ENCODE measurements around the gene CBFA2T3.

CBFA2T3 gene

DNA sequence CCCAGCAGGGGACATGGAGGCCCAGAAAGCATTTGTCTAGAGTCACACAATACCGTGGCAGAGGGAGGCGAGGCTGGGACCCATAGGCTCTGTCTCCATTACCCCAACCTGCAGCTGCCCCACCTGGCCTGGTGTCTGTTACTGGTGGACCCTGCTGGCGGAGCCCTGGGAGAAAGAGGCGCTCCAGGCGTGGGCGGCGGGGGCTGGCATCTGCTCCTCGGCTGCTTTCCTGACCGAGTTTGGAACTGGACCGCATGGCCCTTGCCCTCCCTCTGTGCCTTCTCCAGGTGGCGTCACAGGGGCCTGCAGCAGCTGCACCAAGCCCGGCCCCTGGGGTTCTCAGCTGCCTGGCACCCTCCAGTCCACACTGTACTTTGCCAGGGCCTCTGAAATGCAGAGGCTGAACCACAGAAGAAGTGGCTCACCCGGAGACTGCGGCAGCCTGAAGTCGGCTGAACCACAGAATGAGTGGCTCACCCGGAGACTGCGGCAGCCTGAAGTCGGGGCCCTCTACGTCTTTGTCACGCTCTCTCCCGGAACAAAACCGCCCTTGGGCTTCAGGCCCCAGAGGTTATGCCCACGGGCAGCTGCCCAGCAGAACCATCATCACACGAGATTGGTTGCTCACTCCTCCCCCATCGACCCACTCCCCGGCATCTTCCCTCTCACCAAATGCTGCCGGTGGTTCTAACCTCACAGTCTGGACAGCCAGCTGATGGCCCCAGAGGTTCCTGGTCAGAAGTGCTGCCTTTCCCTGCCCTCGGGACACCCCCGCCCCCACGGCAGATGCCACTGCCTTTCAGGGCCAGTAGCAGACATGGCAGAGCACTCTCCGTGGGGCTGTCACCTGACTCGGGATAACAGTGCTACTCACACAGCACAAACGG, 20.2 kb downstream of the CBFA2T3 start:
- WGBS (ENCODE audit: insufficient coverage, insufficient read length): no CpG with 5 or more reads among the region's 33 CpGs
- no peak for DNase-seq (ENCODE audit: low read depth, low spot score)
- no peak overlapping the region for H3K4me3 ChIP-seq (ENCODE audit: low read length)
- no peaks in the 10 kb centered on the region for H3K36me3 ChIP-seq (ENCODE audit: control insufficient read depth, insufficient read depth, low read length)
- no peak overlapping the region for H3K27ac ChIP-seq (ENCODE audit: low read length)
- no peaks in the 10 kb centered on the region for H3K27me3 ChIP-seq (ENCODE audit: control insufficient read depth, insufficient read depth, low read length)
- H3K9me3 ChIP-seq (ENCODE audit: control insufficient read depth, insufficient read depth, low read length): no peaks in the 10 kb centered on the region
- H3K4me1 ChIP-seq (ENCODE audit: control insufficient read depth, insufficient read depth, low read length): no peaks in the 10 kb centered on the region

DNA sequence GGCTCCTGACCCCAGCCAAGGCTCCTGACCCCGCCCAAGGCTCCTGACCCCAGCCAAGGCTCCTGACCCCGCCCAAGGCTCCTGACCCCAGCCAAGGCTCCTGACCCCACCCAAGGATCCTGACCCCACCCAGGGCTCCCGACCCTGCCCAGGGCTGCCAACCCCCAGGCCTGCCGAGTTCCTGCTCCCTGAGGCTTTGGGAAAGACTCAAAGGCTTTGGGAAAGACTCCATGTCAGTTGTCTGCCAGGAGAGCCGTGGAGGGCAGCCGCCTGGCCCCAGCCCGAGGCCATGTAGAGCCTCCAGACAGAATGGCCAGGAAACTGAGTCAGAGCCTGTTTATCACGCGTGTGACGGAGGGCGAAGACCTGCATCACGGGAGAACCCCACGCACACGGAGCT, 21.1 kb downstream of the CBFA2T3 start:
- H3K4me3 ChIP-seq (ENCODE audit: low read length): no peak overlapping the region
- DNase-seq (ENCODE audit: low read depth, low spot score): no peak
- H3K27me3 ChIP-seq (ENCODE audit: control insufficient read depth, insufficient read depth, low read length): no peaks in the 10 kb centered on the region
- H3K36me3 ChIP-seq (ENCODE audit: control insufficient read depth, insufficient read depth, low read length): no peaks in the 10 kb centered on the region
- no peaks in the 10 kb centered on the region for H3K9me3 ChIP-seq (ENCODE audit: control insufficient read depth, insufficient read depth, low read length)
- H3K27ac ChIP-seq (ENCODE audit: low read length): no peak overlapping the region
- H3K4me1 ChIP-seq (ENCODE audit: control insufficient read depth, insufficient read depth, low read length): no peaks in the 10 kb centered on the region
- WGBS (ENCODE audit: insufficient coverage, insufficient read length): no CpG with 5 or more reads among the region's 14 CpGs

DNA sequence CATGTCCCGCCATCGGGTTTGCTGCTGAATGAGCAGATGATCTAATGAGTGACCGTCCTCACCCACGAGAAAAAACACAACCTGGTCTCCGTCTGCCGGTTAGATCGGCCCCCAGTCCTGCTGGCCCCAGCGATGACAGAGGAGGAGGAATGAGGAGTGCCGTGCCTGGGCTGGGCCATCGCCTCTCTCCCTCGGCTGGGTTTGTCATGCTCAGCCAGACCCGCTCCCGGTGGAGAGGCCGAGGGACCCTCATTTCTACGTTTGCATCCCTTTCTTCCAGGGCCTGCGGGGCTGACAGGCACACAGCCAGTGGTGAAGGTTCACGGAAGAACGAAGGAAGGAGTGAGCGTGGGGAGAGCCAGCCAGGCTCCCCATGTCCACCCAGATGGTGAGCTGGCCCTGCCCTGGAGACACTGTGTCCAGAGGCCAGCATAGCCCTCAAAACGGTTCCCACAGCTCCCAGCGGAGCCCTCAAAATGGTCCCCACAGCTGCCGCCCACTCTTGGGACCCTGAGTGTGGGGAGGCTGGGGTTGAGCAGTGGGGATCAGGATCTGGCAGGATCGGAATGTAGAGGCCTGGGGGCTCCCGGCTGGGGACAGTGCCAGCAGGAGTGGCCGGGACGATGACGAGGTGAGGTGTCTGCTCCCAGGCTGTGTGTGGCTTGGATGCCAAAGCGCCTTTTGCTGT, 23.9 kb downstream of the CBFA2T3 start:
- H3K9me3 ChIP-seq (ENCODE audit: control insufficient read depth, insufficient read depth, low read length): no peaks in the 10 kb centered on the region
- DNase-seq (ENCODE audit: low read depth, low spot score): no peak
- H3K27me3 ChIP-seq (ENCODE audit: control insufficient read depth, insufficient read depth, low read length): no peaks in the 10 kb centered on the region
- no peak overlapping the region for H3K27ac ChIP-seq (ENCODE audit: low read length)
- WGBS (ENCODE audit: insufficient coverage, insufficient read length): no CpG with 5 or more reads among the region's 28 CpGs
- H3K36me3 ChIP-seq (ENCODE audit: control insufficient read depth, insufficient read depth, low read length): no peaks in the 10 kb centered on the region
- H3K4me1 ChIP-seq (ENCODE audit: control insufficient read depth, insufficient read depth, low read length): no peaks in the 10 kb centered on the region
- H3K4me3 ChIP-seq (ENCODE audit: low read length): no peak overlapping the region

DNA sequence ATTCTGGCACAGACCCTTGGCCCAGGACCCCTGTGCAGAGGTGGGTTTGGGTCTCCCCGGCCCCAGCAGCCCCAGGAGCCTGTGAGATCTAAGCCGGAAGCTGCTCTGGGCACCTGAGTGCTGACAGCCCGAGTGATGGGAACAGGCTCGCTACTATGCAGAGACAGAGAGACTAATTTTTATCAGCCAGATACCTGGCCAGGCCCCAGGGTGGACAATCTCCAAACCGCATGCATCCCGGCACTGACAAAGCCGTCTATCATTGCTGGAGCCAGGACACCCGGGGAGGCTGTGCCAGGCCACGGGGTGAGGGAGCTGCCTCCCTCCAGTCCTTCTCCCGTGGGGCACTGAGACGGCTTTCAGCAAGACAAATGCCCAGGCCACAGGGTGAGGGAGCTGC, 25.0 kb downstream of the CBFA2T3 start:
- WGBS (ENCODE audit: insufficient coverage, insufficient read length): no CpG with 5 or more reads among the region's 11 CpGs
- Histone ChIP-seq H3K9me3 (ENCODE audit: control insufficient read depth, insufficient read depth, low read length) (no peaks in the 10 kb centered on the region), H3K4me1 (ENCODE audit: control insufficient read depth, insufficient read depth, low read length) (no peaks in the 10 kb centered on the region), H3K36me3 (ENCODE audit: control insufficient read depth, insufficient read depth, low read length) (no peaks in the 10 kb centered on the region), H3K27ac (ENCODE audit: low read length) (no peak overlapping the region), H3K4me3 (ENCODE audit: low read length) (no peak overlapping the region), H3K27me3 (ENCODE audit: control insufficient read depth, insufficient read depth, low read length) (no peaks in the 10 kb centered on the region)
- no peak for DNase-seq (ENCODE audit: low read depth, low spot score)

DNA sequence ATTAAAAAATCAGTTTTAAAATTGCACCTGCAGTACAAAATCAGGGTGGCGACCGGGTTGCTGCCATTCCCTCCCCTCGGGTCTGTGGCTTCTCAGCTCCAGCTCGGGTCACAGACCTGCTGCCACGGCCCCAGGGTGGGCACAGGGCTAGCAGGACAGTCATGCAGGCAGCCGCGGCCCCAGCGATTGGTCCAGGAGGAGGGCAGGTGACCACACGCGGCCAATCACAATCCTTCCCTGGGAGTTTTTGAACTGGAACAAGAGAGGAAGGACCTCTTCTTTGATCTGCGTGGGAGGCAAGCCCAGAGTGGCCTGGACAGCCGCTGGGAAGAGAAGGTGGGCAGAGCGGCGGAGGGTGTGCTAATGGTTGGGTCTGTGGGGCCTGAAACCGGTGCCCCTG, 25.5 kb downstream of the CBFA2T3 start:
- Histone ChIP-seq H3K9me3 (ENCODE audit: control insufficient read depth, insufficient read depth, low read length) (no peaks in the 10 kb centered on the region), H3K27ac (ENCODE audit: low read length) (no peak overlapping the region), H3K27me3 (ENCODE audit: control insufficient read depth, insufficient read depth, low read length) (no peaks in the 10 kb centered on the region), H3K4me1 (ENCODE audit: control insufficient read depth, insufficient read depth, low read length) (no peaks in the 10 kb centered on the region), H3K4me3 (ENCODE audit: low read length) (no peak overlapping the region), H3K36me3 (ENCODE audit: control insufficient read depth, insufficient read depth, low read length) (no peaks in the 10 kb centered on the region)
- DNase-seq (ENCODE audit: low read depth, low spot score): no peak
- no CpG with 5 or more reads among the region's 15 CpGs for WGBS (ENCODE audit: insufficient coverage, insufficient read length)

DNA sequence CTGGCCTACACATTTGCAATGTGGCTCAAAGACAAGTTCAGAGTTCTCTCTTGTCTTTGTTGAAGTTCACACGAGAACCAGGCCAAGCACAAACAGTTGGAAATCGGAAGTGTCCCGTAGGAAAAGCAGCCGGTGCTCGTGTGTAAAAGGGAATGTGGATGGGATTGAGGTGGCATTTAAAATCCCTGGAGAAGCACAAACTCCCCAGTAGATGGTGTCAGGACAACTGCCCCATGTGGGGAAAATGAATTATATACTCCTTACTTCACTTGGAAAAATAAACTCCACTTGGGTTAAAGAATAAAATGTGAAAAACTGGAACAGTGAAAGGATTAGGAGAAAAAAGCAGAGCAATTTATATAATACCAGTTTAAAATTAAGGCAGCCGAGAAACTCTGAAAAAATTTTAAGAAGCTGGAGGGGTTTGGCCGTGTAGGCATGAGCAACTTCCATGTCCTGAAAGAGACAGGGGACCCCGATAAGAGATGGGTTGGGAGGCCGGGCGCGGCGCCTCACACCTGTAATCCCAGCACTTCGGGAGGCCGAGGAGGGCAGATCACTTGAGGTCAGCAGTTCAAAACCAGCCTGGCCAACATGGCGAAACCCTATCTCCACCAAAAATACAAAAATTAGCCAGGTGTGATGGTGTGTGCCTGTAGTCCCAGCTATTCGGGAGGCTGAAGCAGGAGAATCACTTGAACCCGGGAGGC, 28.1 kb downstream of the CBFA2T3 start:
- Histone ChIP-seq H3K4me3 (ENCODE audit: low read length) (no peak overlapping the region), H3K27me3 (ENCODE audit: control insufficient read depth, insufficient read depth, low read length) (no peaks in the 10 kb centered on the region), H3K27ac (ENCODE audit: low read length) (no peak overlapping the region), H3K9me3 (ENCODE audit: control insufficient read depth, insufficient read depth, low read length) (no peaks in the 10 kb centered on the region), H3K4me1 (ENCODE audit: control insufficient read depth, insufficient read depth, low read length) (no peaks in the 10 kb centered on the region), H3K36me3 (ENCODE audit: control insufficient read depth, insufficient read depth, low read length) (no peaks in the 10 kb centered on the region)
- no peak for DNase-seq (ENCODE audit: low read depth, low spot score)
- WGBS (ENCODE audit: insufficient coverage, insufficient read length): no CpG with 5 or more reads among the region's 17 CpGs

DNA sequence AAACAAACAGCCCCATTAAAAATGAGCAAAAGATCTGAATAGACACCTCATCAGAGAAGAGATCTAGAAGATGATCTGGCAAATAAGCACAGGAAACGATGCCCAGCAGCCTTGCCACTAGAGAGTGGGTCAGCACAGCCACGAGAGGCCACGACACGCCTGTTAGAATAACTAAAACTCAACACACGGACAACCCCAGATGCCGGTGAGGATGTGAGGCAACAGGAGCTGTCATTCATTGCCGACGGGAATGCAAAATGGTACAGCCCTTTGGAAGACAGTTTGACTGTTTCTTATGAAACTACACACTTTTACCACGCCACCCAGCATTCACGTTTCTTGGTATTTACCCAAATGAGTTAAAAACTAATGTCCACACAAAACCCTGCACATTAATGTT, 31.5 kb downstream of the CBFA2T3 start:
- WGBS (ENCODE audit: insufficient coverage, insufficient read length): no CpG with 5 or more reads among the region's 10 CpGs
- Histone ChIP-seq H3K27ac (ENCODE audit: low read length) (no peak overlapping the region), H3K4me3 (ENCODE audit: low read length) (no peak overlapping the region), H3K27me3 (ENCODE audit: control insufficient read depth, insufficient read depth, low read length) (peaks cover 2% of the 10 kb centered on the region; the same call in 1 of the 2 replicates), H3K4me1 (ENCODE audit: control insufficient read depth, insufficient read depth, low read length) (no peaks in the 10 kb centered on the region; the same call in 1 of the 2 replicates), H3K36me3 (ENCODE audit: control insufficient read depth, insufficient read depth, low read length) (no peaks in the 10 kb centered on the region; the same call in 1 of the 2 replicates), H3K9me3 (ENCODE audit: control insufficient read depth, insufficient read depth, low read length) (no peaks in the 10 kb centered on the region)
- DNase-seq (ENCODE audit: low read depth, low spot score): no peak

DNA sequence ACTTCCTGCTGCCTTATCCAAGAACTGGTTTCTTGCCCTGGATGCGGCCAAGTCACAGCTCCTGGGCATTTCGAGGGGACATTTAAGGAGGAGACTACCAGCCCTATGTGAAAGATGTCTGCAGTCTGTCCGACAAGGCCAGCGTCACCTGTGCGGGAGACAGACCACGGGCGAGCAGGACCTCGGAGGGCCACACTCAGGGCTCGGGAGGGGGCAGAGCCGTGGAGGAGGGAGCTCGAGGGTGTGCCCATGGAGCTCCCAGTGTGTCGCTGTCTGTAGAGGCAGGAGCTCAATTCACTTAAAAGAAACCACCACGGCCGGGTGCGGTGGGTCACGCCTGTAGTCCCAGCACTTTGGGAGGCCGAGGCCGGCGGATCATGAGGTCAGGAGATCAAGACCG, 33.3 kb downstream of the CBFA2T3 start:
- Histone ChIP-seq H3K27ac (ENCODE audit: low read length) (no peak overlapping the region), H3K4me1 (ENCODE audit: control insufficient read depth, insufficient read depth, low read length) (no peaks in the 10 kb centered on the region; the same call in 1 of the 2 replicates)
- no peak for DNase-seq (ENCODE audit: low read depth, low spot score)

DNA sequence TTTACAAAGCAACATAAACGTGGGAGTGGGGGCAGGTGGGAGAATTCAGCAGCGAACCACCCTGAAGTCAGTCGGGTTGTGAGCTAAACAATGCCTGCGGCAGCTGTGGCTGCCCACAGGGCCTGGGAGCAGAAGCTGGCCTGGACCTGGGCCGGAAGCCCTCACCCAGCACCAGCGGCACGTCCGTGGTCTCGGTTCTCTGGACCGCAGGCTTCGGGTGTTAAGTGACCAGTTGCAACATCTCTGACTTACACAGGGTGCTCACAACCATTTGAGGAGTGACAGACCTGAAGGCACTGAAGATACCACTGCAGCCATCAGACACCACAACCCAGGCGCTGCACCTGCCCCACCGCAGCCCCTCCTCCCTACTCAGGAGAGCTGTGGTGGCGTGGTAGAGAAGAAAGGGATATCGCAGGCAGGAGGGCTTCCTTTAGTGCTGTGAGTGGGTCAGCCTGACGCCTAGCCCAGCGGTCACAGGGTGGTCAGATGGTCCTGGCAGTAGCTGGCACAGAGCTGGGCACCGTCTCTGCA, 33.8 kb downstream of the CBFA2T3 start:
- no CpG with 5 or more reads among the region's 18 CpGs for WGBS (ENCODE audit: insufficient coverage, insufficient read length)
- no peak for DNase-seq (ENCODE audit: low read depth, low spot score)
- no peak overlapping the region for H3K4me3 ChIP-seq (ENCODE audit: low read length)
- no peak overlapping the region for H3K27ac ChIP-seq (ENCODE audit: low read length)
- no peaks in the 10 kb centered on the region; the same call in 1 of the 2 replicates for H3K4me1 ChIP-seq (ENCODE audit: control insufficient read depth, insufficient read depth, low read length)
- H3K36me3 ChIP-seq (ENCODE audit: control insufficient read depth, insufficient read depth, low read length): peaks cover 2% of the 10 kb centered on the region; the same call in 1 of the 2 replicates
- peaks cover 15% of the 10 kb centered on the region; the same call in 1 of the 2 replicates for H3K27me3 ChIP-seq (ENCODE audit: control insufficient read depth, insufficient read depth, low read length)
- H3K9me3 ChIP-seq (ENCODE audit: control insufficient read depth, insufficient read depth, low read length): no peaks in the 10 kb centered on the region

More for the DNA sequence above, 33.3 kb downstream of the CBFA2T3 start:
- no CpG with 5 or more reads among the region's 20 CpGs for WGBS (ENCODE audit: insufficient coverage, insufficient read length)
- Histone ChIP-seq H3K36me3 (ENCODE audit: control insufficient read depth, insufficient read depth, low read length) (peaks cover 2% of the 10 kb centered on the region; the same call in 1 of the 2 replicates), H3K27me3 (ENCODE audit: control insufficient read depth, insufficient read depth, low read length) (peaks cover 15% of the 10 kb centered on the region; the same call in 1 of the 2 replicates), H3K4me3 (ENCODE audit: low read length) (no peak overlapping the region), H3K9me3 (ENCODE audit: control insufficient read depth, insufficient read depth, low read length) (no peaks in the 10 kb centered on the region)

Measured in iPS DF 6.9 (cell line).